A673 (cell line): ENCODE data around the gene CHRNA5. TPM values are rescaled to one million over a fixed set of nuclear protein-coding genes. Genes with fewer than 3 reads are reported as not detected.

Source experiments
- BruUV-seq: library from RNA; stranded (reverse); fragments of 400-500 nt; replicated peaks from 2 replicates; lab custom pipeline; 2021; lab: Mats Ljungman, UMichigan
- CTCF ChIA-PET: fragments of 300-600 bp; sonication (Branson Sonifier 250); formaldehyde crosslinking; loops from one replicate; lab custom pipeline; 2022; ENCODE audit warnings: antibody characterized with exemption; lab: Charles Lee
- POLR2A ChIA-PET: fragments of 300-600 bp; sonication (Branson Sonifier 250); formaldehyde crosslinking; loops from one replicate; lab custom pipeline; 2022; ENCODE audit warnings: antibody characterized with exemption; ENCODE audit not compliant: low non-redundant PET; lab: Charles Lee
- DNase-seq: peaks from one replicate; pipeline ENCODE4 v3.0.0-alpha.2; 2015; ENCODE audit warnings: low spot score
- H3K27ac ChIP-seq: fragments of 200-600 bp; sonication (generic); 2 replicates; pipeline ENCODE4 v1.5.1; 2016; ENCODE audit warnings: mixed run types, low read depth, mild to moderate bottlenecking, mixed read lengths, antibody characterized with exemption, low read length; ENCODE audit not compliant: poor library complexity, severe bottlenecking
- H3K27me3 ChIP-seq: fragments of 200-600 bp; sonication (generic); replicated peaks from 2 replicates; pipeline ENCODE4 v1.6.1; 2017; ENCODE audit warnings: mixed run types, low read depth, mild to moderate bottlenecking, mixed read lengths, antibody characterized with exemption, low read length; ENCODE audit not compliant: insufficient read depth, poor library complexity
- H3K36me3 ChIP-seq: fragments of 200-600 bp; sonication (generic); 2 replicates; pipeline ENCODE4 v1.6.1; 2016; ENCODE audit warnings: mixed run types, mild to moderate bottlenecking, mixed read lengths, antibody characterized with exemption, low read length; ENCODE audit not compliant: insufficient read depth, poor library complexity, severe bottlenecking
- H3K4me1 ChIP-seq: fragments of 200-600 bp; sonication (generic); 2 replicates; pipeline ENCODE4 v1.6.1; 2017; ENCODE audit warnings: mixed run types, mild to moderate bottlenecking, mixed read lengths, antibody characterized with exemption, low read length; ENCODE audit not compliant: insufficient read depth, poor library complexity, severe bottlenecking
- H3K4me3 ChIP-seq: fragments of 200-600 bp; sonication (generic); 2 replicates; pipeline ENCODE4 v1.5.1; 2016; ENCODE audit warnings: low read depth, mixed run types, mild to moderate bottlenecking, mixed read lengths, low read length; ENCODE audit not compliant: poor library complexity, severe bottlenecking
- H3K9me3 ChIP-seq: fragments of 200-600 bp; sonication (generic); 2 replicates; pipeline ENCODE4 v1.6.1; 2016; ENCODE audit warnings: mixed run types, low read depth, mild to moderate bottlenecking, mixed read lengths, antibody characterized with exemption, low read length; ENCODE audit not compliant: poor library complexity, severe bottlenecking
- EZH2 ChIP-seq: fragments of 200-600 bp; sonication (generic); IDR thresholded peaks from 2 replicates; pipeline ENCODE4 v1.6.1; 2017; ENCODE audit warnings: borderline replicate concordance, low read depth, mild to moderate bottlenecking, mixed read lengths, antibody characterized with exemption, low read length; ENCODE audit not compliant: poor library complexity, severe bottlenecking
- intact Hi-C: fragments of 100-400 bp; cut with micrococcal nuclease; formaldehyde crosslinking; loops from one replicate; pipeline ENCODE4 v1.10.0; 2022; ENCODE audit not compliant: unreplicated experiment
- total RNA-seq: library from RNA; stranded (reverse); gene quantifications from 2 replicates; pipeline ENCODE4 v1.2.3, GENCODE V29; 2021
- TF ChIP-seq, protein P1 (sequence below): fragments of 300-800, 200-600 bp; sonication (generic); conservative IDR thresholded peaks from 2 replicates; pipeline ENCODE4 v1.5.1; 2017; ENCODE audit warnings: low read depth, mild to moderate bottlenecking, antibody characterized with exemption, low read length, moderate library complexity, mixed read lengths

CHRNA5 gene
- total RNA-seq, 1 experiment from 2014 or later = 19.1 TPM

DNA sequence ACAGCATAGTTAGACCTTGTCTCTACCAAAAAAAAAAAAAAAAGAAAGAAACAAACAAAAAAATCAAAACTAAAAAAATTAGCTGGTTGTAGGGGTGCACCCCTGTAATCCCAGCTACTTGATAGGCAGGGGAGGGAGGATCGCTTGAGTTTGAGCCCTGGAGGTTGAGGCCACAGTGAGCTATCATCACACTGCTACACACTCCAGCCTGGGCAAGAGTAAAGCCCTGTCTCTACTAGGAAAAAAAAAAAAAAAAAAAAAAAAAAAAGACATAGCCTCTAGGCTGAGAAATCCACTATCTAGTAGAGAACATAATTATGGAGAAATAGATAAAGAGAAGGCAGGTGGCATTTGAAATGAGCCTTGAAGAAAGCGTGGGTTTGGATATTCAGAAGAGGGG, 2.2 kb upstream of the CHRNA5 start:
- Histone ChIP-seq H3K27ac (no peak overlapping the region), H3K36me3 (no peaks in the 10 kb centered on the region), H3K9me3 (no peaks in the 10 kb centered on the region), H3K4me3 (no peak overlapping the region), H3K4me1 (peaks cover 12% of the 10 kb centered on the region), H3K27me3 (no peaks in the 10 kb centered on the region)
- CTCF ChIA-PET = no interaction called here
- POLR2A ChIA-PET = interaction anchor here (0.7 kb wide), 1 partner anchor 35 kb away, joined by 8 read pairs; no protein-coding TSS in a partner anchor
- no TSS peak for BruUV-seq
- intact Hi-C loops = loop anchor here (10.0 kb wide), 1 partner anchor 258 kb away; no protein-coding TSS in a partner anchor
- TF ChIP-seq, protein P1, sequence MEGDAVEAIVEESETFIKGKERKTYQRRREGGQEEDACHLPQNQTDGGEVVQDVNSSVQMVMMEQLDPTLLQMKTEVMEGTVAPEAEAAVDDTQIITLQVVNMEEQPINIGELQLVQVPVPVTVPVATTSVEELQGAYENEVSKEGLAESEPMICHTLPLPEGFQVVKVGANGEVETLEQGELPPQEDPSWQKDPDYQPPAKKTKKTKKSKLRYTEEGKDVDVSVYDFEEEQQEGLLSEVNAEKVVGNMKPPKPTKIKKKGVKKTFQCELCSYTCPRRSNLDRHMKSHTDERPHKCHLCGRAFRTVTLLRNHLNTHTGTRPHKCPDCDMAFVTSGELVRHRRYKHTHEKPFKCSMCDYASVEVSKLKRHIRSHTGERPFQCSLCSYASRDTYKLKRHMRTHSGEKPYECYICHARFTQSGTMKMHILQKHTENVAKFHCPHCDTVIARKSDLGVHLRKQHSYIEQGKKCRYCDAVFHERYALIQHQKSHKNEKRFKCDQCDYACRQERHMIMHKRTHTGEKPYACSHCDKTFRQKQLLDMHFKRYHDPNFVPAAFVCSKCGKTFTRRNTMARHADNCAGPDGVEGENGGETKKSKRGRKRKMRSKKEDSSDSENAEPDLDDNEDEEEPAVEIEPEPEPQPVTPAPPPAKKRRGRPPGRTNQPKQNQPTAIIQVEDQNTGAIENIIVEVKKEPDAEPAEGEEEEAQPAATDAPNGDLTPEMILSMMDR = no peak
- no peak for TF ChIP-seq EZH2
- no peak for DNase-seq

GRCh38 chr15:78564743-78565096, 600 bp upstream of the CHRNA5 start:
- H3K27me3 ChIP-seq = no peaks in the 10 kb centered on the region
- no peaks in the 10 kb centered on the region for H3K36me3 ChIP-seq
- POLR2A ChIA-PET = interaction anchor here (0.6 kb wide), 1 partner anchor 236 kb away, joined by 5 read pairs; no protein-coding TSS in a partner anchor
- no peaks in the 10 kb centered on the region for H3K9me3 ChIP-seq
- intact Hi-C loops = loop anchor here (10.0 kb wide), 1 partner anchor 260 kb away; no protein-coding TSS in a partner anchor
- BruUV-seq = no TSS peak
- H3K4me1 ChIP-seq = peaks cover 12% of the 10 kb centered on the region
- peak overlapping the region; percentile 68 for H3K4me3 ChIP-seq
- CTCF ChIA-PET = interaction anchor here (0.6 kb wide), 3 partner anchors 279 to 767 kb away, joined by 5 to 8 read pairs (median 5); no protein-coding TSS in a partner anchor
- H3K27ac ChIP-seq = no peak overlapping the region
- no peak for DNase-seq
- no peak for TF ChIP-seq EZH2
- TF ChIP-seq, protein P1 = no peak

DNA sequence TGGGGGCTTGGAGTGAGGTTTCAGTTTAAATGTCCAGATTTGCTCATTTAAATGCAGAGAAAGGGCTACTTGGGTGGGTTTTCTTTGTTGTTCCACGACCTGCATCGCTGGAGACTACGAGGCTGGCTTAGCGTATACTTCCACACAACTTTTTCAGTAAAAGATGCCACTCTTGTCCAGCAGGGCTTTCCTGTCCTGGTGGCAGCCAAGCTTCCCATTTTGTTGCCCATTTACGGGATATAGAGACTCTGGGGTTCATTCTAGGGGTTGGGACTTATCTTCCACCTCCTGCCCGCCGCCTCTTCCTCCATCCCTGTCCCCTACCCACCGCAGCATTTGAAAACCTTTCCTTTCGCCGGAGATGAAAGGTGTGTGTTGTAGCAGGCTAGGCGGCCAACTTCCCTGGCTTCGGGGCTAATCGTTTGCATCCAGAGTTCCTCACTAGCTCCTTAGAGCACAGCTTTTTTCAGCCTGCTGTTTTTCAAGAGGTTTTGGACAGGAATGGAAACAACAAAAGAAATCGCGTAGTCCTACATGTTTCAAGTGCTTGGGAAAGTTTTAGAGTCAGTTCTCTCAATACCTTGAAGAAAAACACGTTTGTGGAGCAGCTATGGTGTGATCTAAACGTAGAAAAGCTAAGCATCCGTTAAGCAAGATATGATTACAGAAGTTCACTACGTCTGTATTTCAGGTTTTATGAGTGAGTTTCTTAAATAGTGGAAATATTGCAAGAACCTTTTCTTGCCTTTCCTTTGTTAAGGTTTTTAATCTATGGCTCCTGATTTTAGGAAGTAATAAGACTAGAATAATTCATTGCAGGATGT, 843 bp downstream of the CHRNA5 start:
- Histone ChIP-seq H3K27ac (peak overlapping the region; percentile 51), H3K4me3 (peak overlapping the region; percentile 68), H3K9me3 (no peaks in the 10 kb centered on the region), H3K36me3 (no peaks in the 10 kb centered on the region), H3K27me3 (no peaks in the 10 kb centered on the region), H3K4me1 (peaks cover 16% of the 10 kb centered on the region)
- no peak for TF ChIP-seq EZH2
- TF ChIP-seq, protein P1 = peak; percentile 32
- intact Hi-C loops = loop anchor here (10.0 kb wide), 1 partner anchor 261 kb away; no protein-coding TSS in a partner anchor
- BruUV-seq = TSS peak; percentile 55
- CTCF ChIA-PET = interaction anchor here (0.5 to 0.8 kb wide), 4 partner anchors 9 to 293 kb away, joined by 3 to 10 read pairs (median 4); partner anchors contain the start of gene HYKK
- peak; percentile 49 for DNase-seq
- POLR2A ChIA-PET = interaction anchor here (0.6 kb wide), 1 partner anchor 24 kb away, joined by 5 read pairs; no protein-coding TSS in a partner anchor
